Activated gamma-delta T cell treated with Interleukin-2 at 50 U/mL for 16 hours (primary cell): Measurements from ENCODE around the gene USP48.
A peak's percentile ranks its signal among the peaks of the same experiment; 100 is the strongest.

ENCODE experiments used
- DNase-seq: peaks from one replicate; pipeline ENCODE4 v3.0.0-alpha.2; 2020

The USP48 gene

DNA sequence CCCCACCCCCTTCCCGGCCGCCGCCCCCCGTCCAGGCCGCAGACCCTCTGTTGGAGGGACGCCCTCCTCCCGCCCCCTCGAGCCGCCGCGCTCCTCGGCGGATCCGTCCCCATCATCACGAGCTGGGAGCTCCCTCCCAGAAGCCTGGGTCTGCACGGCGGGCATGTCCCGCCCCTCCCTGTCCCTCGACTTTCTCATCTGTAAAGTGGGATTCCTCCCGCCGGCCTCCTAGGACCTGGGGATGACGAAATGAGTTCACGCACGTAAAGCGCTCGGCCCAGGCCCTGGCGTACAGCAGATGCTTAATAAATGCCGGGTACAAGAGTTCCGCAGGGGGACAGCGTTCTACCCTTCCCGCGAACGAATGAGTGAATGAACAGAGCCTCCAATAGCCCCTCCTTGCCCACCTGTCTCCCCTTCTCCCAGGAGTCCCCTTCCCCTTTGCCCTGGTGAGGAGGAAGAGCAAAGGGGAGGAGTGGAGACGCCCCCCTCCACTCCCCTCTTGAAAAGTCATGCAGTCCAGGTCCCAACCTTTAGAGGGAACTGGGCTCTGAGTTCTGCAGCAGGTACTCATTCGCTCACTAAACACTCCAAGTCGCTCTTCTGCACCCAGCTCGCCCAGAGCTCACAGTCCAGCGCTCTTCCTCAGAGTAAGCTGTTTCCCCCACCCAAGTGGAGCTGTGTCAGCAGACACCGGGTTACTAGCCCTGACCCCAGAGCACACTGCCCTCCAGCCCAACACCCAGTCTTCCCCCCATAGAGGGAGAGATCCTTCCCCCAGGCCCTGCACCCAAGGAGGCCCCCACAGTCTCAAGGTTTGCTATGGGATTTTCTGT is 130.6 kb downstream of the USP48 start:
- DNase-seq: no peak

DNA sequence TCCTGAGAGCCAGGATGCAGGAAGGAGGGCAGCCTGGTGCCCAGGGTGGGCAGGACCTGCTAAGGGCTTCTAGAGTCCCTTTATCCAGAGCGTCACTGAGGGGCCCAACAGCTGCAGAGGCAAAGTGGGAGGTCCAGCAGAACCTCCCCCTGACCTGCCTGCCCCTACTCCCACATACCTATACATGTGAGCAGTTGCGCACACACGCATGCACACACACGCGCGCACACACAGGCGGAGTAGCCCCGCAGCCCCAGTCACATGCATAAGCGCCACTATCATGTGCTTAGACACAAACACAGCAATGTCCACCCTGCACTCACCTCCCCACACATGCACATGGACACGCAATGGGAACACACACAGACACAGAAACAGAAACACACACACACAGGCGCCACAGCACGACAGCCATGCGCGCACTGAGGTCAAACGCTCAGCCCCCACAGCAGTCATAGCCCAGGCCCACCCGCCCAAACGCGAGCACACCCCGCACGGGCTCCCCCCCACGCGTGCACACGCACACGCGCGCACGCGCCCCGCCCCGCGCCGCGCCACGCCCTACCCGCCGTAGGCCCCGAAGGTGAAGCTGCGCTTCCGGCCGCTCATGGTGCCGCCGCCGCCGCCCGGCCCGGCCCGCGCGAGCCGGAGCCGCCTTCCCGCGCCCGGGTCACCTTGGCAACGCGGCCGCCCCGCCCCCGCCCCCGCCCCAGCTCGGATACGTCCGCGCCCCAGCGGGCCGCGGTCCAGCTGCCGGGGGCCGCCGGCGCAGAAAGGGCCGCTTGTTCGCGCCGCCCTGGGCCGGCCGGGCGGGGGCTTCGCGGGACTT is 131.5 kb downstream of the USP48 start:
- peak; percentile 29 for DNase-seq

DNA sequence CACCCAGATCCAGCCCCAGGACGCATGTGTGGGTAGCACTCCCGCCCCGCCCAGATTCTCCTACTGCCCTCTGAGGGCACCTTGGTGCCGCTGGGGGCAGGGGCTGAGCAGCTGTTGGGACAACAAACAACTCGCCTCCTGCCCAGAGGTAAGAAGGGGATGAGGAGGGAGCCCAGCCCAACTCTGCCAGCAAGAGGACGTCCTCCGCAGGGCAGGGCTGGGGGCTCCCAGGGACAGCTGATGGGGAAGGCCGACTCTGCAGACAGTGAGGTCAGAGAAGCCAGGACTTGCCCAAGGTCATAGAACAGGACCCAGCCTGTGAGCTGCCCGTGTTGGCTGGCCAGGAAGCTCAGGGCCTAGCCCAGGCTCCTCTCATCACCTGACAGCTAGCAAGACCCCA is 132.5 kb downstream of the USP48 start:
- DNase-seq: no peak

DNA sequence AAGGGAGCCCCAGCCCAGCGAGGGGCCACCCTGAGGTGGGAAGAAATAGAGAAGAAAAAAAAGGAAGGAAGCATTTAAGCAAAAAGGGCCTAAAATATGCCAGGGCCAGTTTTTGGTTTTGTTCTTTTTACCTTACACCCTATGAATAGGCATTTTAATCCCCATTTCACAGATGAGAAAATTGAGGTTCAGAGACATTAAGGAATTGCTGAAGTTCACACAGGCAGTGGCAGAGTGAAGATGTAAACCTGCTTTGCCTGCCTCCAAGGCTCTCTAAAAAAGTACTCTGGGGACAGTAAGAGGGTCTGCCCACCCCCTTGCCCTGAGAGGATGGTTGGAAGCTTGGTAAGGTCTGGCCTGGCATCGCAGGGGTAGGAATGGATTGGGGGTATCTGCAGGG is 133.6 kb downstream of the USP48 start:
- no peak for DNase-seq

DNA sequence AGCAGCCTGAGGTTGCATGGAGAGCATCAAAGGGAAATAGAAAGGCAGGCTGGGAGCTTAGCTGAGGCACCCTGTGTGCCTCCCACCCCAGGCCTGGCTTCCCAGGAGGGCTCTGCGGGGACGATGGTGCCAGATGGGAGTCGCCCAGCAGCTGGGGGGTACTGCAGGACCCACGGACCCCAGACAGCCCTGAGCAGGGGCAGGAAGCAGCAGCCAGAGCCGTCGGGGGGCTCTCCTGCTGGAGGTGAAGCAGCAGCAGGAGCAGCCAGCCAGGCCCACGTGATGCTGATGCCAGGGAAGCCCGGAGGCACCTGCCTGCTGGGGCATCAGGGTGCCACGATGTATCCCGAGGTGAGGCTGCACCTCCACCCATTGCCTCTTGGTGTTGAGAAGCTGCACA is 134.2 kb downstream of the USP48 start:
- DNase-seq: no peak

DNA sequence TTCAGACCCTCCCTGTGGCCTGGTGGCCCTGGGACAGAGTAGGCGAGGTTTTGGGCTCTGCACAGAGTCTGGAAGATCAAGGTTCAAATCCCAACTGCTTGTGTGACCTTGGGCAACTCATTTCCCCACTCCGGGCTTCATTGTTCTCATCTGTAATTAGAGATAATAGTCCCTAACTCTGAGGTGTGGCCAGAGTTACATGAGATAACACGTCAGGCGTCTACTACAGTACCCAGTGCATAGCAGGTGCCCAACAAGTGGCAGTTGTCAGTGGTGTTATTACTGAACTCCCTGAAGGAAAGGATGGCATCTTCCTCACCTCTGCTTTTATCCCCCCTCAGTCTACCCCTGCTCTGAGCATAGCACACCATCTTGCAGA is 134.6 kb downstream of the USP48 start:
- DNase-seq: no peak

DNA sequence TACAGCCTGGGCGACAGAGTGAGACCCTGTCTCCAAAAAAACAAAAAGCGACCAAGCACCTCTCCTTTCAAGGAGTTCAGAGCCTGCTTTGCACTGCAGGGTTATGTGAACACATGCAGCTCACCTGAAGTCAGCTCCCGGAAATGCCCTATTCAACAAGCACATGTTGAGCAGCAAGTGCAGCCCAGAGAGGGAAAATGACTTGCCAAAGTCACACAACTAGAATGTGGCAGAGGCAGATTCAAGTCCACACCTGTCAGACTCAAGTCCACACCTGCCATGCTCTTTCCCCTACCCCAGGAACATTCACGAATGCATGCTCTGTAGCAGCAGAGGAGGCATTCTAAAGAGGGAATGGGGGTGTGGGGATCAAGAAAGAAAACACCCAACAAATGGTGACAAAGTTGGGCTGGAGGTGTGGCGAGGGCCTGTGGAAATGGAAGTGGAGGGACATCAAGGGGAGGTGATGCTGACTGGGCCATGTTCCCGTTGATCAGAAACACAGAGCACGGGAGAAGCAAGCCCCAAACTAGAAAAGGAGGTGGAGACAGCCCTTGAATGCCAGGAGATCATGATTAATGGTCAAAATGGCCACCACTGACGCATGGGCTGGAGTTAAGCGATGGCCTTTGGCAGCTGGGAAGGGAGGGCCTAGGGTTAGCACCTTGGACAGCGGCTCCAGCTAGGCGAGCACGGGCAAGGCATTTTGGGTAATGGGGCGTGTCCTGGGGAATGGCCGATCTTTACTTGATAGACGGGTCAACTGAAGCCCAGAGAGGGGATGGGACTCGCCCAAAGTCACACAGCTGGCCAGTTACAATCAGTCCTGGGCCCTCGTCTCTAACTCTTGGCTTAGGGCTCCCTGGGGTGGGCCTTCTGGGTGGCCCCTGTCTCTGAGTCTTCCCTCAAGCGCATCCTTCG is 135.3 kb downstream of the USP48 start:
- no peak for DNase-seq

DNA sequence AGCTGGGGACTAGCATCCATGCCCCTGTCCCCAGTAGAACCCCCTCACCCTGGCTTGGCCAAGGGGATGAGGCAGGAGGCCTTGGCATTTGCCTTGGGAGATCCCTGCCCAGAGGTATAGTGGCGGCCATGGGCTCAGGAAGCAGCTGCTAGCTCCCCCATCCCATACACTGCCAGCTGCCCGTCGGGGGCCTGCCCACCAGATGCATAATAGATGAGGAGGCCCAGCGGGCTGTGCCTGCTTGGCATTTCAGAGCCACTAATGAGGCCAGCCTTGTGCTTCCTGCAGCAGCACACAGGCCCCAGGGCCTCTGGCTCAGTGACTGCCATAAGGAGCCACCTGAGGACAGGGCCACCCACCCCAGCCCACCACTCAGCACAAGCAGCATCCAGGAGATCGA is 137.4 kb downstream of the USP48 start:
- DNase-seq: no peak

DNA sequence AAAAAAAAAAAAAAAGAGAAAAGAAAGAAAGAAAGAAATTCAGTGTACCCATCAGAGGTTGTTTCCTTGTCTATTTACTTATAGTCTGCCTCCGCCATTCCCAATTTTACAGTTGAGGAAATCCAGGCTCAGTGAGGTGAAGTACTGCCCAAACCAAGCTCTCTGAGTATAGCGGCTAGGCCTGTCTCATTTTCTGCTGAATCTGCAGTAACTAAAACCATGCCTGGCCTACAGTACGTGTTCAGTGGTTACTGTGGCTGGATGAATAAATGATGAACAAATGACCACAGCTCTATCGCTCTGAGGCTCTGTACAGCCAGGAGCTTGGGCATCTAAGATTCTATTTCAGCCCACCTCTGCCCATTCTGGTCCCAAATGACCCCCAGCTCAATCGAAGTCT is 138.0 kb downstream of the USP48 start:
- DNase-seq: no peak

DNA sequence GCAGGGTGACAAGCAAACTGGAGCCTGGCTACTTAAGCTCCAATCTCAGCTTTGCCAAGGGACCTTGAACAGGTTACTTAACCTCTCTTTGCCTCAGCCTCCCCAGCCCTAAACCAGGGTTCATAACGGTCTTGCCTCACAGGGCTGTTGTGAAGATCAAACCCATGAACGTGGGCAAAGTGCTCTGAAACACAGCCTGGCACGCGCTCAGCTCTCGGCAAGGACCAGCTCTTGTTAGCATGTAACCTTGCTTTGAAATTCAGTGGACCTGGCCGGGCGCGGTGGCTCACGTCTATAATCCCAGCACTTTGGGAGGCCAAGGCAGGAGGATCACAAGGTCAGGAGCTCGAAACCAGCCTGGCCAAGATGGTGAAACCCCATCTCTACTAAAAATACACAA is 138.6 kb downstream of the USP48 start:
- no peak for DNase-seq

DNA sequence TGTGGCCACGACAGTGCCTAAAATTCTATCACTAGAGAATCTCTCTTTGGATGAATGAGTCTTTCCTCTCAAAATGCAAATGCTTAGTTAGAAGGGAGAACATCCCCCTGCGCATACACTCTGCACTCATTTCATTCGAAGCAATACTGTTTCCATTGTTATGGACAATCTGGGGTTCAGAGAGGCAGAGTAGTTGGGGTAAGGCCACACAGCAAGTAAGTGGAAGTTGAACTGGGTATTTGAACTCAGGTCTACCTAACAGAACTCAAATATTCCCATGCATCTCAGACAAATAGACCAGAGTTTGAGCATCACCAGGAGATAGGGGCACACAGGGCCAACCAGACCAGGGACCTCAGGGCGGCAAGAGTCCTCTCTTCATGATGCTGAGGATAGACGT is 139.3 kb downstream of the USP48 start:
- DNase-seq: no peak

DNA sequence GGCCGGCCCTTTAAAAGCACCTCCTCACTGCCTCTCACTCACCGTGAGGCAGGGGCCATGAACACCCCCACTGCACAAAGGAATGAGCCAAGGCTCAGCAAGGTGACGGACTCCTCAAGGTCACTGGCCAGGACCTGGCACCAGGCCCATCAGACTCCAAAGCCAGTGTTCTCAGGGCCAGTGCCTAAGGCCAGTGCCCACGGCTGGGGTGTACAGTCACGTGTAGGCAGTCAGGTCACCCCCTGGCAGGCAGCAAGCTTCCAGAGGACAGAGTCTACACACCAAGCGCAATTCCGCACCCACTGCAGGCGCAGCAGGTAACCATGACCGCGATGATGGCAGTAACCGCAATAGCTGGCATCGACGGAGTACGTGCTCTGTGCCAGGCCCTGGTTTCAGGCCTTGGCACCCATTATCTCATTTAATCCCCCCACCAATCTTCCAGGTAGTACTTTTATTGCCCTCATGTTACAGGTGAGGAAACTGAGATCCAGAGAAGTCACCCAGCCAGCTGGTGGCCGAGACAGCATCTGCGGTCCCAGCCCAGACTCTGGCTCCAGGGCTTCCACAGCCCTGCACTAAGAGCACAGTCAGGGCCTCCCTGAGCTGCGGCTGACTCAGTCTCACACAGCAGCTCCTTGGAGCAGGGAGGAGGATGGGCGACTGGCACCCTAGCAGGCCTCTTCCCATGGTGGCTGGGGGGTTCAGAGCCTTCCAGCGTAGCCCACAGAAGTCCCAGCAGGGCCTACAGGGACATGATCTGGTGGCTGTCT is 140.8 kb downstream of the USP48 start:
- no peak for DNase-seq

DNA sequence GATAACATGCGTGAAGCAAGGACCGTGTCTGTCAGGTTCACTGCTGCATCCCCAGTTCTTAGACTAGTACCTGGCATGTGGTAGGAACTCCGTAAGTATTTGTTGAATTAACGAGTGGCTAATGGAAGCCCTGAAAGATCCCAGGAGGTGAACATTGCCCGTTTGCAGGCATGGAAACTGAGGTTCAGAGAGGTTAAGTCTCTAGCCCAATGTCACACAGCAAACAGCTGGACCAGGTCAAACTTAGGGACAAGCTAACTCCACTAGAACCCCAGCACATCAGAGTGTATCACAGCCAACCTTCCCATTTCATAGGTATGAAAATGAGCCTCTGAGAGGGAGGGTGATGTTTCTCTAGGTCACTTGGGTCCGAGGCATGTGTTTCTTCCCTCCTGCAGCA is 141.4 kb downstream of the USP48 start:
- DNase-seq: no peak

DNA sequence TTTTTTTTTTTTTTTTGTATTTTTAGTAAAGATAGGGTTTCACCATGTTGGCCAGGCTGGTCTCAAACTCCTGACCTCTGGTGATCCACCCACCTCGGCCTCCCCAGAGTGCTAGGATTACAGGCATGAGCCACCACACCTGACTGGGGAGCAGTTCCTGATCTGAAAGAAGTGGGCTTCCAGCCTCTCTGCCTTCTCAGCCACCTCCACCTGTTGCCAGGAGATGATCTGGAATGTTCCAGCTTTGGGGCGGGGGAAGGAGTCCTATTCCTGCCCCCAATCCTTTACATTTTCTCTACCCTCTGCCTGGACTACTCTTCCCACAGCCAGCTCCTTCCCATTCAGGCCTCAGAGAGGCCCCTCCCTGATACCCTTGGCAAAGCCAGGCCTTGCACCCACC is 141.9 kb downstream of the USP48 start:
- DNase-seq: no peak

DNA sequence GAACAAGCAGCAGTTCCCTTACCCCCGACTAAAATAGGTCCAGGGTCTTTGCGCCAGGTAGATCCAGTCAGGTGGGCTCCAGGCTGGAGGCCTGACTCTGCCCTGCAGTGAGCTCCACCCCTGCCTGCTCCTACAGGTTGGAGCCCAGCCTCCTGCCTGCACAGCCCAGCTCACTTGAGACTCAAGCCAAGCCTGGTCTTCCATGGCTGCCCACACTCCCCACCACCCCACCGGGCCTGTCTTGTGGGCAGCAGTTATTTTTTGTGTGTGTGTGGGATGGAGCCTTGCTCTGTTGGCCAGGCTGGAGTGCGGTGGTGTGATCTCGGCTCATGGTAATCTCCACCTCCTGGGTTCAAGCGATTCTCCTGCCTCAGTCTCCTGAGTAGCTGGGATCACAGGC is 142.3 kb downstream of the USP48 start:
- DNase-seq: no peak

DNA sequence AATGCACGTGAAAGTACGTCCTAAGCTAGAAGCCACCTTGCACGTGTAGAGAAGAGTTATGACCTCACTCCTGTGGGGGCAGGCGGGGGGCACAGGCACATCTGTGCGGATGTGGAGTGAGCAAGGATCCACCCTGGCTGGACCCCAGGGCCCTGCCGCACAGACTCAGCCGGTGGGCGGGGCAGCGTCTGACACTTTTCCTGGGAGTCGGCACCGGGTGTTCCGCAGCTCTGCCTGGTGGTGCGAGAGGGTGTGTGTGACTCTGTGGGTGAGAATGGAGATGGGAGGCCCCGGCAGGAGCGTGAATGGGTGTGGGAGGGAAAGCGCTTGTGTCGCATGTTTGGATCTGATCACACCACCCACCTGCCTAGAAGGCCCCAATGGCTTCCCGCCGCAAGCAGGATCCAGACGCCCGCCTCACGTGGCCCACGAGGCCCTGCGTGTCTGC is 143.3 kb downstream of the USP48 start:
- DNase-seq: no peak

DNA sequence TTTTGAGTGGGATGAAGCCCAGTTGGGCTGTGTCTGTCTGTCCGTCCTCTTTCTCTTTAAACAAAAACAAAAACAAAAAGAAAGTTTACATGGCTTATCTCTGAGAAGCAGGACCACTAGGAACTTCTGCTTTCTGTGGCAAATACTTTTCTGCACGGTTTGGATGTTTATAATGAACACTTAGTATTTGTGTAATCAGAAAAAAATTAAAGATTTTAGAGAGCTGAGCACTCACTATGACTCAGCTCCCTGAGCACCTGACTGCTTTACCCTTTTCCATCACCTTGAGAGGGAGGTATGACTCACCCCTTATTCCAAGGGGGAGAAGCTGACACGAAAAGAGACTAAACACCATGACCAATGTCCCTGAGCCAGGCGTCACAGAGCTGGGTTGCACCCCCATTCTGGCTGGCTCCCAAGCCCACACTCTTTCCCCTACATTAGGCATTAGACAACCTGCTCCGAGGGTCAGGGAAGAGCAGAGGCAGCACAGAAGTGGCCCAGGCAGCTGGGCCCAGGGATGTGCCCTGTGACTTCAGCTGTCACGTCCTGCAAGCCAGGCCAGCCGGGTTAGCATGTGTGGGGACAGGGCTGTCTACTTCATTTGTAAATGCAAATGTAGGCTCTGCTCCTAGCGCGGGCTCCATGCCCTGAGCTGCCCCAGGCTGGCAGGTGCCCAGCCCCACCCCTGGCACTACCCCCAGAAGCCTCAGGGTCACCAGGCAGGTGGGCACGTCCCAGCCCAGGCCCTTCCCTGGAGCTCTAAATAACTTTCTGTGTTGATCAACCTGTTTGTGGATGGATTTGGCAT is 144.2 kb downstream of the USP48 start:
- no peak for DNase-seq

DNA sequence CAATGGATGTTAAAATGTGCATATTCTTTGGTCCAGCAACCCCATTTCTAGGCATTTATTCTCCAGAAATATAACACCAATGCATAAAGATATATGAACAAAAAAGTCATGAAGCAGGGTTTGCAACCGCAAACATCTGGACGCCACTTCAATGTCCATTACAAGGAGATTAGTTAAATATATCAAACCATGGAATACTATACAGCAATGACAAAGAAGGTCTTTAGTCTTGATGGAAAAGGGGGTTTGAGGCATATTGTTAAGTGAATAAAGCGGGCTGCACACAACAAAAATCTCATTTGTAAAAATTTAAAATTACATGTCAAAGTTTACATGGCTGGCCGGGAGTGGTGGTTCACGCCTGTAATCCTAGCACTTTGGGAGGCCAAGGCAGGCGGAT is 145.4 kb downstream of the USP48 start:
- DNase-seq: no peak

DNA sequence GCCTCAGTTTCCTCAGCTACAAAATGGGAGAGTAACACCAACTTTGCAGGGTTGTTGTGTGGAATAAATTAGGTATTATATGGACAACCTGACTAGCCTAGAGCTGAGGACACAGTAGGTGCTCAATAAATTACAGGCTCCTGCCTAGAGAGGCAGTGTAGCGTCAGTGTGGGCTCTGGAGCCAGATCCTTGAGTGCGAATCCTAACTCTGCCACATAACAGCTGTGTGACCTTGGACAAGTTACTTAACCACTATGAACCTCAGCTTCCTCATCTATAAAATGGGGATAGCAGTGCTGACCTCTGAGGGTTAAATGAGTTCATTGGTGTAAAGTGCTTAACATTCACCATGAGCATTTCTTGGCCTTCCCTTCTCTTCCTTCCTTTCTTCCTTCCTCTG is 146.9 kb downstream of the USP48 start:
- no peak for DNase-seq

DNA sequence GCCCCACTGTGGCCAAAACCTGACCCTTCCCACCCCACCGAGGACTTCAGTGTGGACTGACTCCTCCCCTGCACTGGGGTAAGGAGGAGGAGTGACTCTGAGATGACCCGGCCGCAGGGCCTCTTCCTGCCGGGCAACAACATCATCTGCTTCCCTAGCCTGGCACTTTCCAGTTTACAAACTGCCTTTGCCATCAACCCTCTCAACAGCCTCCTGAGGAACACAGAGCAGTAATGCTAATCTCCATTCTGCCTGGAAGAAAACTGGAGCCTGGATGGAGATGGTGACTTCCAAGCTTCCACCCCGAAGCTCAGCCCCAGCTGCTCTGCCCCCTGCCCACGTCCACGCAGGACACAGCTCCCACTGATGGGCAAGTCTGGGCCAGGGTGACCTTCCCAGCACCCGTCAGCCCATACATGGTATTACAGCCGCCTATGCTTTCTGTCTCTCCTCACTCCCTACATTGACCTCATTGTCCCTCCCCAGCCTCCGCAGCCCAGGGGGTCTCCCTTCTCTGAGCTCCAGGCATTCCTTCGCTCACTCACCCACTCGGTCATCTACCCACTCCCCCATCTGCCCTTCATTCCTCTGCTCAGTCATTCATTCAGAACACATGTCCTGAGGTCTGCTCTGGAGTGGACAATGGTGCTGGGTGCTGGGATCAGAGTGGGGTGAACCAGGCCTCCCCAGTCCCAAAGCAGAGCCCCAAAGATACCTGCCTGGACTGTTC is 148.0 kb downstream of the USP48 start:
- DNase-seq: no peak
